Endothelial cell of umbilical vein (primary cell): Measurements from ENCODE around the gene KNCN. TPM values are rescaled to one million over a fixed set of nuclear protein-coding genes. Genes with fewer than 3 reads are reported as not detected.

ENCODE experiments used
- BruUV-seq: library from RNA; stranded (reverse); fragments of 400-500 nt; replicated peaks from 2 replicates; lab custom pipeline; 2021; lab: Mats Ljungman, UMichigan
- CTCF ChIA-PET: fragments of 300-600, 350-600 bp; sonication (Branson Sonifier 250); formaldehyde crosslinking; loops from one replicate; lab custom pipeline; 2021; ENCODE audit warnings: antibody characterized with exemption, inconsistent platforms; lab: Charles Lee
- POLR2A ChIA-PET: fragments of 300-600, 350-600 bp; sonication (Branson Sonifier 250); formaldehyde crosslinking; loops from one replicate; lab custom pipeline; 2021; ENCODE audit warnings: antibody characterized with exemption, inconsistent platforms; lab: Charles Lee
- DNase-seq: peaks from one replicate; pipeline ENCODE4 v3.0.0-alpha.2; 2011; ENCODE audit warnings: low read depth, low spot score
- FAIRE-seq: peaks from 2 replicates; lab custom pipeline; 2011; peaks lifted over from hg19 to GRCh38; lab: Jason Lieb, UNC
- H2AFZ ChIP-seq: 2 replicates; pipeline ENCODE4 v1.6.0; 2012; ENCODE audit warnings: low read depth, low read length, control low read depth, inconsistent platforms
- H3K27ac ChIP-seq: 2 replicates; pipeline ENCODE4 v1.5.1; 2011; ENCODE audit warnings: low read depth, mild to moderate bottlenecking, control low read depth, low read length, moderate library complexity; ENCODE audit not compliant: insufficient read depth
- H3K27me3 ChIP-seq, 2 experiments: 2 replicates each; pipeline versions ENCODE4 v1.6.0 to v1.6.1; 2011; ENCODE audit warnings: low read length in 2 of 2, mixed read lengths in 1 of 2; ENCODE audit not compliant: control insufficient read depth in 2 of 2, insufficient read depth in 2 of 2
- H3K36me3 ChIP-seq, 2 experiments: 2 replicates in 1 of 2; 3 replicates in 1 of 2; pipeline ENCODE4 v1.5.1; 2011; ENCODE audit warnings: low read length in 2 of 2, mild to moderate bottlenecking in 1 of 2, moderate library complexity in 1 of 2; ENCODE audit not compliant: control insufficient read depth in 2 of 2, insufficient read depth in 2 of 2; ENCODE audit errors: extremely low read depth in 1 of 2
- H3K4me1 ChIP-seq: 3 replicates; pipeline ENCODE4 v1.5.1; 2011; ENCODE audit warnings: mild to moderate bottlenecking, low read length; ENCODE audit not compliant: control insufficient read depth, insufficient read depth; ENCODE audit errors: extremely low read depth
- H3K4me2 ChIP-seq: 2 replicates; pipeline ENCODE4 v1.6.1; 2011; ENCODE audit warnings: low read length, control low read depth, mixed read lengths; ENCODE audit not compliant: insufficient read depth
- H3K4me3 ChIP-seq, 3 experiments: fragments of 200-600 bp in 1 of 3; sonication (generic), shearing (Covaris generic) in 1 of 3; replicated peaks in 1 of 3; 2 replicates each; pipeline ENCODE4 v1.5.1; 2011 to 2016; ENCODE audit warnings: control low read depth in 3 of 3, low read length in 3 of 3, mild to moderate bottlenecking in 2 of 3, inconsistent platforms in 1 of 3, low read depth in 1 of 3, moderate library complexity in 1 of 3; ENCODE audit not compliant: insufficient read depth in 1 of 3
- H3K79me2 ChIP-seq: 2 replicates; pipeline ENCODE4 v1.6.0; 2012; ENCODE audit warnings: low read length, inconsistent platforms; ENCODE audit not compliant: control insufficient read depth, insufficient read depth
- H3K9ac ChIP-seq: replicated peaks from 2 replicates; pipeline ENCODE3; 2011; ENCODE audit warnings: low read length, control low read depth; ENCODE audit not compliant: insufficient read depth; ENCODE audit errors: extremely low read depth
- H3K9me1 ChIP-seq: replicated peaks from 3 replicates; pipeline ENCODE4 v1.6.0; 2011; ENCODE audit warnings: mild to moderate bottlenecking, low read length; ENCODE audit not compliant: control insufficient read depth, insufficient read depth; ENCODE audit errors: extremely low read depth
- H3K9me3 ChIP-seq: replicated peaks from 2 replicates; pipeline ENCODE4 v1.5.1; 2012; ENCODE audit warnings: low read length, inconsistent platforms; ENCODE audit not compliant: control insufficient read depth, insufficient read depth
- H4K20me1 ChIP-seq: replicated peaks from 2 replicates; pipeline ENCODE3; 2011; ENCODE audit warnings: mild to moderate bottlenecking, low read length; ENCODE audit not compliant: control insufficient read depth, insufficient read depth; ENCODE audit errors: extremely low read depth
- CTCF ChIP-seq, 2 donors: IDR thresholded peaks; 1 replicate in 1 of 2; 2 replicates in 1 of 2; pipeline ENCODE4 v1.5.1; 2011; ENCODE audit warnings: low read length in 2 of 2, mild to moderate bottlenecking in 2 of 2, moderate library complexity in 2 of 2, control low read depth in 1 of 2, inconsistent platforms in 1 of 2, low read depth in 1 of 2; ENCODE audit not compliant: insufficient read depth in 1 of 2; ENCODE audit errors: extremely low read depth in 1 of 2
- EZH2 ChIP-seq: IDR thresholded peaks from 2 replicates; pipeline ENCODE4 v1.6.1; 2012; ENCODE audit warnings: borderline replicate concordance, low read depth, mild to moderate bottlenecking, moderate library complexity, low read length, inconsistent platforms; ENCODE audit not compliant: severe bottlenecking
- FOS ChIP-seq: IDR thresholded peaks from 2 replicates; pipeline ENCODE4 v1.6.1; 2011; ENCODE audit warnings: mild to moderate bottlenecking, low read length, moderate library complexity, borderline replicate concordance; ENCODE audit not compliant: insufficient read depth
- JUN ChIP-seq: IDR thresholded peaks from 2 replicates; pipeline ENCODE4 v1.6.1; 2011; ENCODE audit warnings: borderline replicate concordance, low read depth; ENCODE audit not compliant: insufficient read length, insufficient read depth
- POLR2A ChIP-seq: IDR thresholded peaks from 2 replicates; pipeline ENCODE4 v1.6.1; 2012; ENCODE audit warnings: low read depth, mild to moderate bottlenecking, control low read depth, low read length
- dilution Hi-C: fragments of 300-500 bp; cut with MboI; formaldehyde crosslinking; loops from one replicate; pipeline ENCODE4 v1.15.0; 2019; ENCODE audit warnings: low sequenced_read_pairs; ENCODE audit not compliant: extremely low pct_ligation_motif_present
- intact Hi-C: fragments of 100-400 bp; cut with micrococcal nuclease; formaldehyde crosslinking; loops from one replicate; pipeline ENCODE4 v1.10.0; 2022
- polyA plus RNA-seq, 4 experiments: library from polyadenylated mRNA; depleted of rRNA in 3 of 4; stranded (reverse) in 3 of 4; unstranded in 1 of 4; fragments of >200 nt; gene quantifications; 2 replicates each; pipeline versions ENCODE4 v1.2.1 to v1.2.3, GENCODE V29; 2011 to 2012; ENCODE audit warnings: missing spikeins in 1 of 4
- total RNA-seq: library from RNA; stranded (reverse); gene quantifications from 2 replicates; pipeline ENCODE4 v1.2.3, GENCODE V29; 2021

Gene KNCN
- total and polyA plus RNA-seq, 2 donors (not counting 3 experiments of a cell fraction or from before 2014, with no cell fraction given): not detected

- FAIRE-seq (no peak), DNase-seq (no peak)
- no peak overlapping the region for H3K4me3 ChIP-seq
- H3K4me2 ChIP-seq: no peak overlapping the region
- CTCF ChIA-PET: interaction anchor here (1.3 kb wide), 1 partner anchor 108 kb away, joined by 4 read pairs; no protein-coding TSS in a partner anchor
- H3K27ac ChIP-seq: no peak overlapping the region
- no peaks in the 10 kb centered on the region for H3K9me1 ChIP-seq
- dilution Hi-C loops: no loop called here
- no peaks in the 10 kb centered on the region for H3K79me2 ChIP-seq
- H2AFZ ChIP-seq: no peak overlapping the region
- intact Hi-C loops: no loop called here
- H3K36me3 ChIP-seq: no peaks in the 10 kb centered on the region
- no peaks in the 10 kb centered on the region for H3K4me1 ChIP-seq
- H3K9ac ChIP-seq: no peak overlapping the region
- TF ChIP-seq EZH2 (no peak), POLR2A (no peak), CTCF (IDR thresholded peaks at IDR 0.05; ENCODE audit: extremely low read depth in 1 of 2, insufficient read depth in 1 of 2, low read depth in 1 of 2, low read length in 2 of 2) (no peak), JUN (no peak), FOS (no peak)
- no TSS peak for BruUV-seq
- no peaks in the 10 kb centered on the region for H4K20me1 ChIP-seq
- POLR2A ChIA-PET: no interaction called here
- H3K9me3 ChIP-seq: no peaks in the 10 kb centered on the region
- peaks cover 8 to 9% of the 10 kb centered on the region in 2 experiments for H3K27me3 ChIP-seq
Observed at GRCh38 chr1:46554597-46555381, 3.3 kb upstream of the KNCN start.
